GM12878 (cell line): ENCODE data around the gene NPHS2.

ENCODE experiments used
- CTCF ChIP-seq, 3 experiments: IDR thresholded peaks in 2 of 3; conservative IDR thresholded peaks in 1 of 3; 2 replicates each; pipeline ENCODE4 v1.5.1; 2011; ENCODE audit warnings: low read depth in 3 of 3, low read length in 3 of 3, mild to moderate bottlenecking in 3 of 3, control low read depth in 2 of 3, moderate library complexity in 2 of 3, inconsistent platforms in 1 of 3, mixed read lengths in 1 of 3; ENCODE audit not compliant: control insufficient read depth in 2 of 3, insufficient read depth in 1 of 3; ENCODE audit errors: extremely low read depth in 1 of 3
- DPF2 ChIP-seq: fragments of 450-650 bp; IDR thresholded peaks from 2 replicates; pipeline ENCODE4 v1.6.1; 2017; ENCODE audit warnings: mild to moderate bottlenecking
- EGR1 ChIP-seq, 2 experiments: IDR thresholded peaks; 1 replicate in 1 of 2; 2 replicates in 1 of 2; pipeline ENCODE4 v1.6.1; 2011 to 2012; ENCODE audit warnings: low read depth in 2 of 2, low read length in 2 of 2, borderline replicate concordance in 1 of 2, mild to moderate bottlenecking in 1 of 2, moderate library complexity in 1 of 2
- ESRRA ChIP-seq: IDR thresholded peaks from 2 replicates; pipeline ENCODE4 v1.6.1; 2012; ENCODE audit warnings: mild to moderate bottlenecking, low read length, improper control_type of control experiment
- EZH2 ChIP-seq: IDR thresholded peaks from 2 replicates; pipeline ENCODE4 v1.6.1; 2012; ENCODE audit warnings: low read depth, mild to moderate bottlenecking, control low read depth, inconsistent platforms, low read length, borderline replicate concordance; ENCODE audit not compliant: control insufficient read depth
- POLR2A ChIP-seq: IDR thresholded peaks from 2 replicates; pipeline ENCODE4 v1.6.1; 2011; ENCODE audit warnings: low read depth, mild to moderate bottlenecking, low read length
- POLR2AphosphoS2 ChIP-seq: IDR thresholded peaks from 2 replicates; pipeline ENCODE4 v1.6.1; 2011; ENCODE audit warnings: low read depth, mild to moderate bottlenecking, low read length, improper control_type of control experiment, moderate library complexity
- RCOR1 ChIP-seq: conservative IDR thresholded peaks from 2 replicates; pipeline ENCODE4 v1.6.1; 2012; ENCODE audit warnings: low read depth, low read length, improper control_type of control experiment
- SIN3A ChIP-seq: IDR thresholded peaks from 2 replicates; pipeline ENCODE4 v1.6.1; 2012; ENCODE audit warnings: low read depth, low read length, improper control_type of control experiment
- SIX5 ChIP-seq: IDR thresholded peaks from 2 replicates; pipeline ENCODE4 v1.6.1; 2011; ENCODE audit warnings: mild to moderate bottlenecking, low read depth, low read length, moderate library complexity; ENCODE audit not compliant: severe bottlenecking
- ZBTB33 ChIP-seq: fragments of 450-650 bp; IDR thresholded peaks from 2 replicates; pipeline ENCODE4 v1.6.1; 2017; ENCODE audit warnings: mild to moderate bottlenecking

- no peak for TF ChIP-seq ZBTB33
- no peak for TF ChIP-seq SIN3A
- no peak for TF ChIP-seq RCOR1
- no peak for TF ChIP-seq CTCF (IDR thresholded peaks at IDR 0.05 in 2 of 3, conservative IDR thresholded peaks at IDR 0.05 in 1 of 3; ENCODE audit: control insufficient read depth in 2 of 3, extremely low read depth in 1 of 3, insufficient read depth in 1 of 3, low read depth in 3 of 3, low read length in 3 of 3)
- TF ChIP-seq ESRRA: no peak
- TF ChIP-seq DPF2: no peak
- no peak for TF ChIP-seq POLR2AphosphoS2
- no peak for TF ChIP-seq EGR1 (IDR thresholded peaks at IDR 0.05; ENCODE audit: borderline replicate concordance in 1 of 2, low read depth in 2 of 2, low read length in 2 of 2)
- no peak for TF ChIP-seq SIX5
- TF ChIP-seq POLR2A: no peak
- no peak for TF ChIP-seq EZH2
Measured at GRCh38 chr1:179612361-179612760, 36.6 kb upstream of the NPHS2 start.
